VCaP (cell line): ENCODE data around the gene FYB2.

Experiments
- H3K27ac ChIP-seq: fragments of 450-650 bp; 2 replicates; pipeline ENCODE4 v1.5.1; 2017
- CTCF ChIP-seq: fragments of 450-650 bp; conservative IDR thresholded peaks from 2 replicates; pipeline ENCODE4 v1.5.1; 2017; ENCODE audit warnings: mild to moderate bottlenecking, moderate library complexity

The FYB2 gene

GRCh38 chr1:56795870-56796269 lies 23.3 kb downstream of the FYB2 start:
- no peak overlapping the region for H3K27ac ChIP-seq
- no peak for TF ChIP-seq CTCF

- TF ChIP-seq CTCF: no peak
Observed at GRCh38 chr1:56790036-56790435, 29.2 kb downstream of the FYB2 start.

GRCh38 chr1:56788588-56788987 lies 30.6 kb downstream of the FYB2 start:
- peak overlapping the region; percentile 95 for H3K27ac ChIP-seq
- TF ChIP-seq CTCF: no peak

More at GRCh38 chr1:56790036-56790435, 29.2 kb downstream of the FYB2 start:
- H3K27ac ChIP-seq: peak overlapping the region; percentile 95

GRCh38 chr1:56788102-56788501 lies 31.1 kb downstream of the FYB2 start:
- peak overlapping the region; percentile 95 for H3K27ac ChIP-seq
- peak; percentile 47 for TF ChIP-seq CTCF

- no peak for TF ChIP-seq CTCF
- H3K27ac ChIP-seq: peak overlapping the region; percentile 95
Observed at GRCh38 chr1:56787330-56787729, 31.9 kb downstream of the FYB2 start.

- no peak for TF ChIP-seq CTCF
- no peak overlapping the region for H3K27ac ChIP-seq
Observed at GRCh38 chr1:56782773-56783172, 36.4 kb downstream of the FYB2 start.

- H3K27ac ChIP-seq: no peak overlapping the region
Observed at GRCh38 chr1:56780826-56781225, 38.4 kb downstream of the FYB2 start.

More at GRCh38 chr1:56780826-56781225, 38.4 kb downstream of the FYB2 start:
- TF ChIP-seq CTCF: no peak
